Measurements from ENCODE around the gene WWC1. TPM values are rescaled to one million over a fixed set of nuclear protein-coding genes. Genes with fewer than 3 reads are reported as not detected.

WWC1 gene
- total and polyA plus RNA-seq, 10 of the 15 experiments (the other 5 are each of a cell fraction or from before 2014, with no cell fraction given), result 0.50 to 7.8 (median 2.5) TPM

GRCh38 chr5:168443533-168443932 lies 152.1 kb downstream of the WWC1 start (continued):
- no peak for TF ChIP-seq ZBTB33 (IDR thresholded peaks at IDR 0.05)
- no peak for TF ChIP-seq SUPT20H (IDR thresholded peaks at IDR 0.05; ENCODE audit: borderline replicate concordance, control insufficient read depth, low read depth, low read length)
- TF ChIP-seq ESRRA (IDR thresholded peaks at IDR 0.05; ENCODE audit: low read length), result no peak
- TF ChIP-seq RFX5 (IDR thresholded peaks at IDR 0.05; ENCODE audit: low read depth, low read length), result no peak
- TF ChIP-seq, protein P1, sequence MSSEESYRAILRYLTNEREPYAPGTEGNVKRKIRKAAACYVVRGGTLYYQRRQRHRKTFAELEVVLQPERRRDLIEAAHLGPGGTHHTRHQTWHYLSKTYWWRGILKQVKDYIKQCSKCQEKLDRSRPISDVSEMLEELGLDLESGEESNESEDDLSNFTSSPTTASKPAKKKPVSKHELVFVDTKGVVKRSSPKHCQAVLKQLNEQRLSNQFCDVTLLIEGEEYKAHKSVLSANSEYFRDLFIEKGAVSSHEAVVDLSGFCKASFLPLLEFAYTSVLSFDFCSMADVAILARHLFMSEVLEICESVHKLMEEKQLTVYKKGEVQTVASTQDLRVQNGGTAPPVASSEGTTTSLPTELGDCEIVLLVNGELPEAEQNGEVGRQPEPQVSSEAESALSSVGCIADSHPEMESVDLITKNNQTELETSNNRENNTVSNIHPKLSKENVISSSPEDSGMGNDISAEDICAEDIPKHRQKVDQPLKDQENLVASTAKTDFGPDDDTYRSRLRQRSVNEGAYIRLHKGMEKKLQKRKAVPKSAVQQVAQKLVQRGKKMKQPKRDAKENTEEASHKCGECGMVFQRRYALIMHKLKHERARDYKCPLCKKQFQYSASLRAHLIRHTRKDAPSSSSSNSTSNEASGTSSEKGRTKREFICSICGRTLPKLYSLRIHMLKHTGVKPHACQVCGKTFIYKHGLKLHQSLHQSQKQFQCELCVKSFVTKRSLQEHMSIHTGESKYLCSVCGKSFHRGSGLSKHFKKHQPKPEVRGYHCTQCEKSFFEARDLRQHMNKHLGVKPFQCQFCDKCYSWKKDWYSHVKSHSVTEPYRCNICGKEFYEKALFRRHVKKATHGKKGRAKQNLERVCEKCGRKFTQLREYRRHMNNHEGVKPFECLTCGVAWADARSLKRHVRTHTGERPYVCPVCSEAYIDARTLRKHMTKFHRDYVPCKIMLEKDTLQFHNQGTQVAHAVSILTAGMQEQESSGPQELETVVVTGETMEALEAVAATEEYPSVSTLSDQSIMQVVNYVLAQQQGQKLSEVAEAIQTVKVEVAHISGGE (CRISPR knock-in tag; IDR thresholded peaks at IDR 0.05), result no peak
- no peak for TF ChIP-seq CBX3 (IDR thresholded peaks at IDR 0.05; ENCODE audit: borderline replicate concordance, low read depth)
- no peak for TF ChIP-seq HDAC6 (IDR thresholded peaks at IDR 0.05; ENCODE audit: unreplicated experiment)
- no peak for TF ChIP-seq ZNF274 (IDR thresholded peaks at IDR 0.05; ENCODE audit: insufficient read depth, insufficient read length)
